T-helper 1 cell treated with Interleukin-12 subunit alpha and Interleukin-12 subunit beta and Interleukin-4 antibody, amounts not matched to agents 30 ng/mL and 1 ng/mL, for 36 hours (primary cell): ENCODE measurements around the gene FANCC. TPM values are rescaled to one million over a fixed set of nuclear protein-coding genes. Genes with fewer than 3 reads are reported as not detected.

ENCODE experiments used
- intact Hi-C: fragments of 100-400 bp; cut with micrococcal nuclease; formaldehyde crosslinking; loops from one replicate; pipeline ENCODE4 v1.15.1; 2024
- total RNA-seq: library from RNA; stranded (reverse); gene quantifications from 2 replicates; pipeline ENCODE4 v1.2.3, GENCODE V29; 2022

The FANCC gene
- total RNA-seq, 1 donor from 2014 or later = 14.6 TPM

DNA sequence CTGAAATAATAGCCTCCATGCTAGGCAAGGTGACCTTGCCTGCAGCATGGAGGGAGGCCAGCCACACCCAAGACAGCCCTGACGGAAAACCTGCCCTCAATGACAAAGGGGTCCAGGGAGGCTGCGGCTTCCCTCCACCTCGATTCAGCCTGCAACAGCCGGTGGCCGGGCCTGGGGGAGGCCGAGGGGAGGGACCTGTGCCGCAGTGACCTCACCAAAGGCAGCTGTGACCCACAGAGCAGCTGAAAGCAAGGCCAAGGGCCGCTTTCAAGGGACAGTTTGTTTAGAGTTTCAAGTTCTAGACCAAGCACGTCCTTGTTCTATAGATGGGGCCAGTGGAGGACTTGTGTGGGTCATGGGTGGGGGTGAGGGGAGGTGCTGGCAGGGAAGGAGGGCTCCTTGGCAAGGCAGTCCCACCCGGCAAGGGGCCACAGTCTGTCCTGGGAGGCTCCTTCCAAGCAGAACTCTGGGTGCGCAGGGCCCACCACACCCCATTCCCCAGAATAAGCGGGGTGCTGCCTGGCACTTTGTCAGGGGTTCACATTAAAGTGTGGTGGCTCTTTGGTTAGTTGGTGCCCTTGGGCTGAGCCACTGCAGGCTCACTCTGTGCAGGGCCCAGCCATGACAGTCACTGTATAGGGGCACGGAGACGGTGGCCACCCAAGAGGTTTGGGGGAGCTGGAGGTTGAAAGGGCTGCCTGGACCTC is 226.5 kb downstream of the FANCC start:
- intact Hi-C loops = no loop called here

DNA sequence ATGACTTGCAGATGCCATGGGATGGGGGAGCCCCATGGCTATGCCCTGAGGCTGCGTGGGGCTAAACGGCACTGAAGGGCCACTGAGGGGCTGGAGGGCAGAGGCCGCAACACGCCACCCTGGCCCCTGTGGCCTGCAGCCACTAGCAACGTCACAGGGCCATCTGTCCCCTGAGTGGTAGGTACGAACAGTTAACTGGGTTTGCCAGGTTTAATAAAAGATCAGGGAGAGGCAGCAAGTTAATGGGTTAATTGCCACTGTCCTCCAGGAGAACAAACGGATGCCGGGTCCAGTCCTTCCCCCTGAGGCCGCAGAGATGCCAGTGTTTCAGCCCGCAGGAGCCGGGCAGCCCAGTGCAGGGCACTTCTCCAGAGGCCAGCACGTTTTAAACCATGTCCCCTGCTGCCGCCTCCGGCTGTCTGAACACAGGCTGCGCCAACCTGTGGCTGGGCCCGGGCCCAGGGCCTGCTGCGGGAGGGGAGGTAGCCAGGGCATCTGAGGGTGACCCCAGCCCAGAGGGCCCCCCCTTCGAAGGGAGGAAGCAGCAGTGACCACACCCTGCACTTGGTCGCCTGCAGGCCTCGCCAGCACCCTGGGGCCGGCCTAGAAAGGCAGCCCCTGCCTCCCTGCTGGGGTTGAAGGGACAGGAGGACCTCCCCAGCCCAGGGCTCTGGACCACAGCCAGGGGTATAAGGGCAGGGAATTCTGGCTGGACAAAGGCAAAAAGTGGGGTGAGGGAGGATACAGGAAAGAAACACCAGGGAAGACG is 227.3 kb downstream of the FANCC start:
- intact Hi-C loops = no loop called here

DNA sequence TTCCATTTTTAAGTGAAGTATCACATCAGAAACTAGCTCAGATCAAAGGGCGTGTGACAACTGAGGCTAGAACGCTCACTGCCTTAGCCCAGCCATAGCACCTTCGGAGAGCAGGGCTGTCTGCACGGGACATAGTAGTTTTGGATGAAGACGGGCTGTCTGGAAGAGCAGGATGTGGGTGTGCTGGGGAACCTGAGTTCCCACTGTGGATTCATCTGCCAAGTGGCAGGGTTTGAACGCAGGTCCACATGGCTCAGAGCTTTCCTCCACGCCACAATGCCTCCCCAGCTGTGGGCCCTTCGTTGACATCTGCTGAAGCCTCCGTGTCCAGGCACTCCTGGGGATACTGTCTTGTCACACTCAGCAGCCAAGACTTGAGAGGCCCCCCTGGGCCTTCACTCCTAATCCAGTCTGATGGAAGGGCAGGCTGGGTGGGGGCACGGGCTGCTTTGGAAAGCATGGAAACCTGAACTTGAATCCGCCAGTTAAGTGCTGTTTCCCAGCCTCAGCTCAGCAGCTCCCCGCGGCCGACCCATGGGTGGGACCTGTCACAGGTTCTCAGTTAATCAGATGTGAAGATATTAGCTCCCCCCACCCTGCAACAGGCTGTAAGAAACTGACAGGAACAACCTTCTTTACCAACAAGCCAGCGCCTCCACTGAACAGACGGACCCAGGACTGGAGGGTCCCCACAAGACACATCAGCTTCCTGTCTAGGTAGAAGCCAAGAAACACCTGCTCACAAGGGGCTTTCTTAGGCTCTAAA is 228.1 kb downstream of the FANCC start:
- intact Hi-C loops = no loop called here

DNA sequence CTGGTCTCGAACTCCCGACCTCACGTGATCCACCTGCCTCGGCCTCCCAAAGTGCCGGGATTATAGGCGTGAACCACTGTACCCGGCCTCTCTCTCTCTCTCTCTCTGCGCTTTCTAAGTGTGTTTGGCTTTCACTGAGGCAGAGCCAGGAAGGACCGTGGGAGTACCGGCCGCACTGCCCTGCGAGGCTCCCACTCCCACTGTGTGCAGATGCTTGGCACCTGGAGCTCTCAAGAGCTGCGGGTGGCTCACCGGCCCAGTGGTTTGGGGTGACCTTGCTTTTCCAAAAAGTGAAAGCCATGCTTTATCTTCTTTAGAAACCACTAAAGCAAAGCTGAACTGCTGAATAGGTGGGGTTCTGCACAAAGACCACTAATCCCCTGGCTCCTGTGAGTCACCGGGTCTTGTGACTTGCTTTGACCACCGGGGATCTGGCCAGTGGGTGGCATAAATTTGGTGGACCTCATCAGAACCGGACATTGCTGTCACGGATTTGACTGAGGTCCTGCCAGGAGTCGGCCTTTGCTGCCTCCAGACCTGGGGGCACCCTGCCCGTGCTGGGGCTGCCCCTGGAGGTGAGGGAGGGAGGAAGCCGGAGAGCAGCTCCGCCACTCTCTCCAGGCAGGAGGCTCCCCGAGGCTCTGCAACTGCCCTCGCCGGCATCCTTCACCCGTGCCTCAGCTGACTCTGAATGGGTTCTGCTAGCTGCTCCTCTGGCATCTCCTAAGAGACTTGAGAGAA is 228.9 kb downstream of the FANCC start:
- intact Hi-C loops = no loop called here

DNA sequence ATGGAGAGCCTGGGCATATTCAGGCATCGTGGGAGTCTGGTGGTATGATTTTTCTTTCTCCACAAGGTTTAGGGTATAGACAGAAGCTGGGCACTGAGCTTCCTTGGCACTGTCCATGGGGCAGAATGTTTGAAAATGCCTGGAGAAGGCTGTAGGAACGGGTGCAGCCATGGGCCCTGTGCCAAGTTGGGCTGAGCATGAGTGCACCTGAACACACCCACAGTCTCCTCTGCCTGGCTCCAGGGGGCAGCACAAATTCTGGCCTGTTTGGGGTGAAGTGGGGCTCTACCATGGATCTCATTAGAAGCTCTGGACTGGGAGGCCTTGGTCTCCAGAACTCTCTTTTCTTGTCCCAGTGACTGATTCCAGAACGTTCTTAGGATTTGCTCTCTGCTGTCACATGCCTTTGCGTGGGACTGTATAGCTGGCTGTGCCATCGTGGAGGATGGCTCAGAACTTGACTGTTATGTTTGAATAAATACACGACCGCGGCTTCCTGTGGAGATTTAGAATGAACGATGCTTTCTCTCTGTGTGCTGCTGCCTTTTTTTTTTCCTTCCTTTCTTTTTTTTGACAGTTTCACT is 229.8 kb downstream of the FANCC start:
- intact Hi-C loops = no loop called here

DNA sequence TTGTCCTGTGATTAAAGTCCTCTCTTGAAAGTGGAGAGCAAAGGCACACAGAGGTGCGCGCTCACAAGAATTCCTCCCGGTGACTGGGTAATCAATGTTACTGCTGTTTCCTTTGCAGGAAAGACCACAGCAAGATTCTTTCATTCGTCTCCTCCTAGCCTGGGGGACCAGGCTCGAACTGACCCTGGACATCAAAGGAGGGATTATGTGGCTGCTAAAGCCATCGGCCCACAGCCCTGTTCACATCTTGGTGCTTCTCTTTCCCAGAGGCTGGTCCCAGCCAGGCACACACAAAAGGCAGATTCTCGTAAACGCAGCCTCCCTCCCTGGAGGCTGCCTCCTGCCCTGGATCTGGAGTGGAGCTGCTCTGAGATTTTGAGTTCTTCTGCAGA is 230.9 kb downstream of the FANCC start:
- intact Hi-C loops = no loop called here

DNA sequence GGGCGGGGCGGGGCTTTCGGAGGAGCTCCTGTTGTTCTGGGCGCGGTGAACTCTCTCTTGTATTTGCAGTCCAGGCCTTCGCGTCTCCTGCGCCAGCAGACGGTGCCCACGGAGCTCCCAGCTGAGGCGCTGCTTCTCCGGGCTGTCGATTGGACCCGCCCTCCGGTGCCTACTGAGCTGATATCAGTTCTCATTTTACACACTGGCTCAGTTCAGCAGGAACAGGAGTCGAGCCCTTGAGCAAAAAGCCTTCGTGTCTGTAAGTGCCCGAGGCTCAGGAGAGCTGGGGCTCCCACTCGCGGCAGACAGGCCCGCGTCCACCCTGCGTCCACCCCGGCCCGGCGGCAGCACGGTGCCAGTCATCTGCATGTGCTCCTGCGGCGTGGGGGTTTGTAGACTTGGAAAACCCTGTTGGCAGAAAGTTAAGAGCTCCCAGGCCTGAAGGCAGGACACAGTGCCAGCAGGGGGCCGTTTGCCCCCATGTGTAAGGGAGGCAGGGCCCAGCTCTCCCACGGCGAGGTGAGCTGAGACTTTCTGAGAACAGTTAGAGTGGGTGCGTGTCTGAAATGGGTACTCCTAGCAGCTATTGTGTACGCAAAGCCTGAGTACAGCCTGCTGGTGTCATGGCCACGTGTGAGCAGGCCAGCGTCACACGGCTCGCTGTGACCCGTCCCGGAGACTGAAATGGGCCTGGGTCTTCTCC is 231.5 kb downstream of the FANCC start:
- intact Hi-C loops = no loop called here

DNA sequence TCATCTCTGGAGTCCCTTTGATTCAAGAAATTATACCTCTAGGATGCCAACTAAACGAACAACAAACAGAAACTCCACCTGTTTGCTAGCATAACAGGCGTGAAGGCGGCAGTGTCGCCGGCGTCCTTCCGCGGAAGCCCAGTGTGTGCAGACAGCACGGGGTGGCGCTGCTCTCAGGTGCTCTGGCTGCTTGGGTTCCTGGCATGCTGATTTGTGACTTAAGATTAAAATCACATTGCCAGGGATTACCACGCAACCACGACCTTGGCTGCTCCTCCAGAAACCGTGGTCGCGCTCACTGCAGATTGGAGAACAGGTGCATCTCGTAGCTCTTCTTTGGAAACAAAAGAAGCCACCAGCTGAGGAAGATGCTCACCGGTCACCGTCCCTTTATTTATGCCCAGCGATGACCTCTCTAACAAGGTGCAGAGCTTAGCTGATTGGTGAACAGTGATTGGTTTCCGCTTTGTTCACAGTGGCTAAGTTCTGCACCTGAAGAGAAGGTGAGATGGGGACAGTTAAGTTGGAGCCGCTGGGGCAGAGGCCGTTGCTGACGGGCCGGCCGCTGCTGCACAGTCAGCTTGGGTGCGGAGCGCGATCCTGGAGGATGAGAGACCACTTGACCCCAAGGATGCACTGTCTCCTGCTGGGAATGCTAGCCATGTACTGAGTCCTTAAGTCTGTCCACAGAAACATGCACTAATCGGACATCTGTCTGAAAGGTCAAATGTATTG is 232.3 kb downstream of the FANCC start:
- intact Hi-C loops = no loop called here

DNA sequence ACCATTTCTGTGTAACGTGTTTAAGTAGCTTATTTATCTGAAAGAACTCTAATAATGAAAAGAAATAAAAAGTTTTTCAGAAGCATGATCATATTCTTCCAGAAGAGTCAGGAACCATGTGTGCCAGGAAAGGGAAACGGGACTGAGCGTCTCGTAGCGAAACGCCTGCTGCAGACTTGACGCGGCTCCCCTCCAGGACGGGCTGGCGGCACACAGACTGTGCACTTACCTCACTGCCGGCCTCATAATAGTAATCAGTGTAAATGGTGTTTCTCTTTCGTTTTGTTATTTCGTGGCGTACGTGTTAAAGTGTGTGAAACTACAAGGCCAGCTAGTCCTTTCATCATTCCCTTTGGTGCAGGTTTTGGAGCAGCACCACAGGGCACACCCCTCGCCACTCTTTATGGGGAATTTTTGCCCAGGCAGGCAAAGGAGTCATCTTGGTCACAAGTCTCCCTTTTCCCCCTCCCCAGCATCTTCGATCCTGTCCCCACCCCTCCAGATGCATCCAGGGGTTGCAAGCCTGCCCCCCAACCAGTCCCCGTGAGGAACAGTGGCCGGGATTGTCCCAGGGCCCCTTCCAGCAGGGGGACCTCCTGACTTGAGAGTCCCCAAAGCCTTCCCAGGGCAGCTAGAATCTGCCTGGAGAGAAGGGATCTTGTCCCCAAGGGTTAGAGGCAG is 233.1 kb downstream of the FANCC start:
- intact Hi-C loops = no loop called here

DNA sequence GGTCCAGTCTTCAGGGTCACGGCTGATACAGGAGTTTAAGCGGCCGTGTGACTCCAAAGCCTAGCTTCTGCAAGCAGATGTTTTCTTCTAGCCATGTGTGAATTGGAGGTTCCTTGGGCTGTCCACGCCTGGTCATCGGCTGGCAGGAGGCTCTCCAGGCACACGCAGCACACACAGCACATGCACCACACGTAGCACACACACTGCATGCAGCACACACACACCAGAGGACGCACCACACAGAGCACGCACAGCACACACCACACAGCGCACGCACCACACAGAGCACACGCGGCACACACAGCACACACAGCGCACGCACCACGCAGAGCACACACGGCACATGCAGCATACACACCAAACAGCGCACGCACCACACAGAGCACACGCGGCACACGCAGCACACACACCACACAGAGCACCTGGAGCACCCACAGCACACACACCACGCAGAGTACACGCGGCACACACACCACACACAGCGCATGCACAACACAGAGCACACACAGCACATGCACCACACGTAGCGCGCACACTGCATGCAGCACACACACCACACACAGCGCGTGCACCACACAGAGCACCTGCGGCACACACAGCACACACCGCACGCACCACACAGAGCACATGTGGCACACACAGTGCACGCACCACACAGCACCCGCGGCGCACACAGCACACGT is 234.3 kb downstream of the FANCC start:
- intact Hi-C loops = no loop called here

DNA sequence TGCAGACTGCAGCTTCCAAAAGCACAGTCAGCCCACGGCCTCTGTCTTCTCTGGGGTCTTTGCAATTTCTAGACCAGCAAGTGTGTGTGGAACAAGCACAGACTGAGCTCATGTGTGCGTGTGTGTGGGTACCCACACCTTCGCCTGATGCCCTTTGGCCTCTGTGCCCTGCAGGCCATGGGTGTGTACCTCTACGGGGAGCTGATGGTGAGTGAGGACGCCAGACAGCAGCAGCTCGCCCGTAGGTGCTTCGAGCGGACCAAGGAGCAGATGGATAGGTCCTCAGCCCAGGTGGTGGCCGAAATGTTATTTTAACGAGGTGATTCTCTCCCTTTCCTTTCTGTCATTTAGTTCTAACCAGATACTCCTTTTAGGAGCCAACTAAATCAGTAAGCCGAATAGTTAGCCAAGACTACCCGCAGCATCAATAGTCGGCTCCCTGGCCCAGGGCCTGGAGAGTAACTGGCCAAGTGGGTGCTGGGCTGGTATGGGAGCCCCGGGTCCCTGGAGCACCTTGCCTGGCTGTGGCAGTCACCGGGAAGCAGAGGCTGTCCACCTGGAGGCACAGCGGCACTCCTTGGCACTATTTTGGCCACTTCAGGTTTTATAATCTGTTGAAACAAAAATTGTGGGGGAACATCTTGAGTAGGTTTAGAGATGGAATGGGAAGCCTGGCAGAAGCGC is 235.0 kb downstream of the FANCC start:
- intact Hi-C loops = no loop called here

DNA sequence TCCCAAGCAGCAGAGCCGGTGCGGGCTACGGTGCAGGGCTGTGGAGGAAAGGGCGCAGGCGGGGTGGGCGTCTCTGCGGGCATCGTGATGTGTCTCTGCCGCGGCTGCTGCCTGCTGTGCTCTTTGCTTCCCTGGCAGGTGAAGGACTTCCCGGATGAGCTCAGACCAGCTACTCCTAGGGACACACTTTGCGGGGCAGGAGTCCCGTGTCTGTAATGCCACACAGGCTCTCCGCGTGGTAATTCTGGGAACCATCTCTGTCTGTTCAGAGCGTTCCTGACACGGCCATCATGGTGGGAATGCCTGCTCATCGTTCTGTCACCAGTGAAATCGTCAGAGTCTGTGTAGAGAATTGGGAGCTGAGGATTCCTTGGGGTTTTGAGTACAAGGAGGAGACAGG is 235.5 kb downstream of the FANCC start:
- intact Hi-C loops = no loop called here

DNA sequence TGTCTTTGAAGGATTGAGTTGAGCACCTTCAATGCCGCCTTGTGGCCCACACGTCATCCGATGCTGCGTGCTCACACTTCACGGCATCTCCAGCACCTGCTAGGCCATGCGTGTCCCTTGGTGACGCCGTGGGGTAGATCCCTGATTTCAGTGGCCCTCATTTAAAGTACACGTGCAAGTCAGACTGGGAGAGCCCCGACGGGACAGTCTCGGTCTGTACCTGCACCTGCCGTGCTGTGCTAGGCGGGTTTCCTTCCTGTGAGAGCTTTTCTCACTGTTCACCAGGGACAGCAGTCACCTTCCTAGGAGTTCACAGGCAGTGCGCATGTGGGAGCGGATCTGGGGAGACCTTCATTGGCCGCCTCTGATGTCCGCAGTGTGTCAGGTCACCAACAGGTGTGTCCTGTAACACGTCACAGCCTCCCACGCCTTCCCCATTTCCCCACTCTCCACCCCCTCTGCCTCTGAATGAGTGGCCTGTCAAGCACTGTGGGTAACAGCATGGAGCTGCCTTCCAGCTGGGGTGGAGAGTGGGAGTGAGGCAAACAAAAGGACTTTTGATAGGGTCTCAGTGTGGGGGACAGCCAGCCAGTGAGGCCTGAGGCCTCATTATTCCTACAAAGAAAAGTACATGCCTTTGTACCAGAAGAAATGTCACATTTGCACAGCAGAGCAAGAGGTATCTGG is 236.4 kb downstream of the FANCC start:
- intact Hi-C loops = no loop called here

DNA sequence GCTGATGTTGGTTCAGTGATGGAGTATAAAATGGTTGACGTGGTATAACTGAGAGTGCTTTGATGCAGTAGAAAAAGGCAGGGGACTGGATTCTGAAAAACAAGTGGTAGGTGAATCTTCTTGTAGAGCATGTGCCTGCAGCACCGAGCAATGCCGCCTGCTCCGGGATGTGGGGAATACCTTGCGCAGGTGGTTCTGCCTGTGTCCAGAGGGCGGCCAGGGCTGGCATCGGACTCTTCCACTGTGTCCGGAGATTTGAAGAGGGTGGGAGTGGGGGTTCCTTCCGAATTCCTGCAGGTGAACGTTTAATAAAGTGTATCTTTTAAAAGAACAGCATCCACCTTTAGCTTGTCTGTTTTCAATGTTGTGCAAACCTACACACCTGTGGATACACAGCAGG is 238.0 kb downstream of the FANCC start:
- intact Hi-C loops = no loop called here

DNA sequence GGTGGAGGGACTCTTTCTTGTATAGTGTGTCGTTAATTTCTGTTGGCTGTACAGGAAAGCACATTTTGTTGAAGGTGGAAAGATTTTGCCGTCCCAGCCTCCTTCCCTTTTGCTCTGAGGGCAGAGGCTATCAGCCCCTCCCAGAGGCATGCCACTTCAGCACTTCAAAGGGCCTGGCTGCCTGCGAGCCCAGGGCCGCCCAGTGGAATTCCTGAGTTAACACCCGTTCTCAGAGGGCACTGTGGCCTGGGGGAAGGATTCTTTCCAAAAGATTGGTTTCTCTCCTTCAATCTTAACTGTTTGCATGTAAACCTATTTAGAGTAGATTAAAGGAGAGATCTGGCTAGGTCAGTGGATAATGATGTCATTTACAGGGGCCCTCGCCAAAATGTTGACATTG is 238.6 kb downstream of the FANCC start:
- intact Hi-C loops = no loop called here

DNA sequence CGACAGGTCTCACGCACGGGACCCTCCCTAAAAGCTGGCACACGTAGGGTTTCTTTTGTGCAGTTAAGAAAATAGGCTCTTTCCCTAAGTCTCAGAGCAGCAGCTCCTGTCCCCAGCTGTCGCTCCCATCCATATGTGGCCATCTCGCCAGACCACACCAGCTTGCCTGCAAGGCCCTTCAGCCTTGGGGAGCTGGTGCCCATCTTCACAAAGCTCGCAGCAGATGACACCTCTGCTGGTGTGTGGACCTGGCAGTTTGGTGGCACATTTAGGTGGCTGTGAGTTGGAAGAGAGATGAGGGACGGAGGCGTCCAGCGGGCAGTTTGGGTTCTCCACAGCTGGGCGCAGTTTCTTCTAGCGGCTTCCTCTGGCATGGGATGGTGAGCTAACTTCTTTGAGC is 239.0 kb downstream of the FANCC start:
- intact Hi-C loops = no loop called here

DNA sequence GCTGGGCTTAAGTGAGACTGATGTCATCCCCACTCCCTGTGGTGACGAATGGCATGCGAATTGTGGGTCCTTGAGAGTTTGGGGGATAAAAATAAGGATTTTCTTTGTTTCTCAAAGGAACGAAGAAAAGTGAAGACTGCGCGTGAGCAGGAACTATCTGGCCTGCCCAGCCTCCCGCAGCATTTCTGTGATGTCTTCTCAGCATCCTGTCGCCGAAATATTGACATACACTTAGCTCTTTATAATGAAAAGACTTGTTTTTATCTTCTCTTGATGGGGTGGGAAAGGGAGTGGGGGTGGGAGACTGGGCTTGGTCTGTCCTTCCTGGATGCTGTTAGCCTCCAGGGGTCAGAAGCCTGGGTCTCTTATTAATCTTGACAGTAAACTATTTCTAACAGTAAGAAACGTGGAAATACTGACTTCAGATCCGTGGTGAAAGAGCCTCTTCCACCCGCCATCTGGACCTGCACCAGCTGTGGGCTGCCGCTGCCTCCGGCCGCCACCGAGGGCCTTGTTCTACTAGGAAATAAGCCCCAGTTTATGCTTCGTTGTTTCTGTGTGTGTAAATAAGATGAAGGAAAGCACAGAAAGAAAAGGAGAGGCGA is 239.6 kb downstream of the FANCC start:
- intact Hi-C loops = no loop called here
